Stimulated activated CD4-positive, alpha-beta T cell treated with anti-CD3 and anti-CD28 coated beads, Interleukin-2, amount 100 ng/mL, for 4 hours (primary cell): Measurements from ENCODE around the gene VAV2.
"Not testable (repeated sequence)": the region's sequence is repeated elsewhere in the genome, so short reads cannot be mapped to it uniquely, and the experiment has no call there.

Experiments used
- DNase-seq: peaks from one replicate; pipeline ENCODE4 v3.0.0-alpha.2; 2020; ENCODE audit warnings: low read depth

Gene VAV2

DNA sequence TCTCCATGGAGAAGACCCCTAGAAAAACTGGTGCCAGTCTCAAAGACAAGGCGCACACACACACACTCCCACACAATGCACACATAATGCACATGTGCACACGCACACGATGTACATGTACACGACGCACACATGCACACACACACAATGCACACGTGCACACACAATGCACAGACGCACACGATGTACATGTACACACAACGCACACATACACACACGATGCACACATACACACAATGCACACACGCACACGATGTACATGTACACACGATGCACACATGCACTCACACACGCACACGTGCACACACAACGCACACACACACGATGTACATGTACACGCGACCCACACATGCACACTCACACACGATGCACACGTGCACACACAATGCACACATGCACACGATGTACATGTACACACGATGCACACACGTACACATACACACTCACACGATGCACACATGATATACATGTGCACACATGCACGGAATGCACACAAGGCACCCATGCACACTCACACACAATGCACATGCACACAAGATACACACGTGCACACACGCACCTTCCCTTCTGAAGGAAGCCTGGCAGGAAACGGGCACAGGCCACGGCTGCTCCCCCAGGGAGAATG is 76.5 kb downstream of the VAV2 start:
- no peak for DNase-seq

DNA sequence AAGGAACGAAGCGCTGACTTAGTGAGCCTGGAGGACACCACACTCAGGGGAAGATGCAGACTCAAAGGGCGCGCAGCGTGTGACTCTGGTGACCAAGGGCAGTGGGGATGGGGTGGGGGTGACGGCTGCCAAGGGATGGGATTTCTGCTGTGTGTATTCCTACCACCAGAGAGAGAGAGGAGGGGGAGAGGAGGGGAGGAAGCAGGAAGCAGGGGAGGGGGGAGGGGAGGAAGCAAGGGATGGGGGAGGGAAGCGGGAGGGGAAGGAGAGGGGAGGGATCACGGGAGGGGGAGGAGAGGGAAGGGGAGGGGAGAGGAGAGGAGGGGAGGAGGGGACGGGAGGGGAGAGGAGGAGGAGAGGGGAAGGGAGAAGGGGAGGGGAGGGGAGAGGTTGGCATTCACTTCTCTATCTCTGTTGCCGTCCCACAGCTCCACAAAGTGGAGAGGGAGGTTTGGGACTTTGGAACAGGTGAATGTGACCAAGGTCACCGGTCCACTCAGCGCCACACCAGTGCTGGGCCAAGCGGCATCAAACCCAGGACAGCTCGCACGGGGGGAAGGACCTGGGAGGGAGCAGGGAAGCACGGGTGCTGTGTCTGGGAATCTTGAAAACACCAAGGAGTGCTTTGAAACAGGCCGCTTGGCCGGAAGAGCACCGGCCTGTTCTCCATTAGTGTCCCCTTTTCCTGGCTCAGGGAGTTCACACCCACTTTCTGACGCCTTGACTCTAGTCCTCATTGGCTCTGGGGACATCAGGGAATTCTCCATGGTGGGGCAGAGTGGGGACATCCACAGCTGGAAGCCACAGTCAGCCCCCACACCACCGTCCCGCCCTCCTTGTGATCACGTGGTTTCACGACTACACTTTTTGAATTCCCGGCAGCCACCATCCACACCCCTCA is 77.4 kb downstream of the VAV2 start:
- no peak for DNase-seq

DNA sequence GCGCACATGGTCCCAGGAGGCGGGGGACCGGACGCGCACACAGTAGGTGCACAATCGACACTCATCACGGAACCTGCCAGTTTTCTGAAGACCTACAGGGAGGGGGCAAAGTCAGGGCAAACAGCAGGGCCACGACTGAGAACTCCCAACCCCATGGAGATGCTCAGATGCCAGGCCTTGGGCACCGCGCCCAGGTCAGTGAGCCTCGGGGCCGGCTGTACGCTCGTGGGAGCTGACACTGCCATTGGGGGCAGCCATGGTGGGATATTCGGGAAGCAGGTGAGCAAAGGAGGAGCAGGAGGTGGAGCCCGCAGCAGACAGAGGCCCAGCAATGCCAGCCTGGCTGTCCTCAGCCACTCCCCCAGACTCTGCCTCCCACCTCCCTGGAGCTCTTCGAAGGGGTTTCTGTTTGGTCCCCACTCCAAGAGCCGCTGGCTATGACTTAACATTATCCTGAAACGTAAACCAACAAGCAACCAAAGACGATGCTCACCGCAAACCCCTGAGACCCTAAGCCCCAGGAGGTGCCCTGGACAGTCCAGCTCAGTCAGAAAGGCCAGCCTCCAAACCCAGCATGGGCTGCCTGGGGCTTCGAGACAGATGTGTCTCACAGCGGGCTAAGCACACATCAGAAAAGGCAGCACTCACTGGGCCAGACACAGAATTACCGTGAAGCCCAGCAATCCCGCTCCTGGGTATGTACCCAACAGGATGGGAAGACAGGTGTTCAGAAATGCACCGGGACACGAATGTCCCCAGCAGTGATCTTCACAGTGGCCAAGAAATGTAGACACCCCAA is 78.4 kb downstream of the VAV2 start:
- no peak for DNase-seq

DNA sequence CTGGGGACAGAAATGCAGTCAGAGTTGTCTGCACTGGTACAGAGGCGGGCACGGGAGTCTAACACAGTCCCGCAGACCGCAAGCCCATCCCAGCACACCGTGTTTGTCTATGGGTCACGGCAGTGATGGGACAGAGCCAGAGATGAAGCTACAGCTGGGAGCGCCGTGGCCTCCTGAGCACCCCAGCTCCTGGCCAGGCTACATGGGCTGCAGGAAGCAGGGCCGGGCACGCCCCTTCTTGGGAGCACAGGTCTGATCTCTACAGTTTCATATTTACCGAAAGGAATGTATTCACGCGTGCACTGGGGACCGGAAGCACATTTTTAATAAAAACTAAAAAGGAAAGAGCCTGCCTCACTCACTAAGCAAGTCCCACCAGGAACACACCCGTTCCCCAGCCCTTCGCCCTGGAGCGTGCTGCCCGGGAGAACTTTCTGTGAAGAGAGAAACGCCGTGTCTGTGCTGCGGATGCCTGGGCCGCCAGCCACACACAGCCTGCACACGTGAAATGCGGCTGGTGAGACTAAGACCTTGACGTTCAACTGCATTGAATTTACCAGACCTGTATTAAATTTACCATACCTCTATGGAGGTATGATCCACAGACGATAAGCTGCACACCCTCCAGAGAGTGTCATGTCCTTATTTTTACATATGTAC is 81.1 kb downstream of the VAV2 start:
- DNase-seq = no peak

DNA sequence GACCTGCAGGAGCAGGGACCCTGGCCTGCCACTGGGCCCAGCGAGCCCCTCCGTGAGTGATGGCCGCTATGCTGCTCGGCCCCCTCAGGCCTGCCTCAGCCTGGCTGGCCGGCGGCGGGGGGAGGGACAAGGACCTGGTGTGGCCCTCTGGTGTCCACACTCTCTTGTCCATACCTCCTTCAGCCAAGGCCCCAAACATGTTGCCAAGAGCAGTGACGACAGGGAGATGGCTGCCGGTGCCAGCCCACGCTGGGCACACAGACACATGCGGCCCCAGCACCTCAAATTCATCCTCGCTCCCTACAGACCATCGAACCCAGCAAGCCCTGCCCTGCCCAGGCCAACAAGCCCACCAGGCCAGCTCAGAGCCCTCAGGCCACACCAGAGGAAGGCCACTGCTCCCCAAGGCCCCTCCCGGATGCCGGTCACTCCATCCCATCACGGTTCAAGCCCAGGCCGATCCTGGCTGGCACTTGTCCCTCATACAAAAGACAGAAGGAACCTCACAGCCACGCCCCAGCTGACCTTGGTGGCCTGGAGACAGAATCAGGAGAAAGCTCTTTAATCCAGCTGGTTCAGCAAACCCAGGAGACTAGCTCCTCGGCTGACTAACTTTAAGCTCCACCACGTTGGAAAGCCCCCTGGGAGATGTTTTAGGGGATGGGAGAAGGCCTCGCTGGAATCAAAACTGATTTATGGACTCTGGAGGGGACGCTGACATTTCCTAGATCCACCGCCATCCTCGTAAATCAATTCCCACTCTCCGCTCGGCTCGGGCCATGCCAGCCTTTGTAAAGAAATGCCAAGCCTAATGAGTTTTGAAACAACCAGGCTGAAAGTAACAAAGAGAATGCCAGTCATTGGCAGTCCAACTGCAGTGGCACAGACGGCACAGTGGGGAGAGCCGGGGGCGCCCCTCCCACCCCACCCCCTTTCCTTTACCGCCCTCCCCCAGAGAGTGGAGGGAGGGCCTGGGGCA is 84.9 kb downstream of the VAV2 start:
- no peak for DNase-seq

DNA sequence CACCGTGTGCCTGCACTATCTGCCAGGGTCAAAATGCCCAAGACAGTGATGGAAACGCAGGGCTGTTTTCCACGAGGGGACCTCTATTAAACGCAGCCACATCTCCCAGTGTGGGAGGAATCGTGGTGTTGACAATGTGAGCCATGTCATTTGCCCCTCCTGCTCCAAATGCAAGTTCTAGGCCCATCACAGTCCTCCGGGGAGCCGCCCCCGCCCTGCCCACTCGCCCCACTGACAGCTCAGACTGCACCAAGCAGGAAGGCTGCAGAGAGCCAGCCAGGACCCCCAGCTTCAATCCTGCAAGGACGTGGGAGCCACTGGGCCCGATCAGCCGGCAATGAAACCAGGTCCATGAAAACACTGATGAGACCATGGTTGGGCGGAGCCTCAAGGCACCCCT is 85.9 kb downstream of the VAV2 start:
- DNase-seq = no peak

DNA sequence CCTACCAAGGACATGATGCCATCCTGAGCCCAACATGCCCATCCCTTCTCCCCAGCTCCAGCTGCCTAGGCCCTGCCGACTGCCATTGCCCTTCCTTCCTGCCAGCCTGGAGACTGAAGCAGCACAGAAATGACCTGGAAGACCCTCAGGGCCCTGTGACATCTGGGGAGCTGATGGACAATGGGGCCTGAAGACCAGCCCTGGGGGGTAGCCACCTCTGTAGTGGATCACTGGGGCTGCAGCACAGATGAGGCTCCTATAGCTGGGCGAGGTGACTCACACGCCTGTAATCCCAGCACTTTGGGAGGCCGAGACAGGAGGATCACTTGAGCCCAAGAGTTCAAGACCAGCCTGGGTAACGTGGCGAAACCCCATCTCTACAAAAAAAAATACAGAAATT is 86.6 kb downstream of the VAV2 start:
- no peak for DNase-seq

DNA sequence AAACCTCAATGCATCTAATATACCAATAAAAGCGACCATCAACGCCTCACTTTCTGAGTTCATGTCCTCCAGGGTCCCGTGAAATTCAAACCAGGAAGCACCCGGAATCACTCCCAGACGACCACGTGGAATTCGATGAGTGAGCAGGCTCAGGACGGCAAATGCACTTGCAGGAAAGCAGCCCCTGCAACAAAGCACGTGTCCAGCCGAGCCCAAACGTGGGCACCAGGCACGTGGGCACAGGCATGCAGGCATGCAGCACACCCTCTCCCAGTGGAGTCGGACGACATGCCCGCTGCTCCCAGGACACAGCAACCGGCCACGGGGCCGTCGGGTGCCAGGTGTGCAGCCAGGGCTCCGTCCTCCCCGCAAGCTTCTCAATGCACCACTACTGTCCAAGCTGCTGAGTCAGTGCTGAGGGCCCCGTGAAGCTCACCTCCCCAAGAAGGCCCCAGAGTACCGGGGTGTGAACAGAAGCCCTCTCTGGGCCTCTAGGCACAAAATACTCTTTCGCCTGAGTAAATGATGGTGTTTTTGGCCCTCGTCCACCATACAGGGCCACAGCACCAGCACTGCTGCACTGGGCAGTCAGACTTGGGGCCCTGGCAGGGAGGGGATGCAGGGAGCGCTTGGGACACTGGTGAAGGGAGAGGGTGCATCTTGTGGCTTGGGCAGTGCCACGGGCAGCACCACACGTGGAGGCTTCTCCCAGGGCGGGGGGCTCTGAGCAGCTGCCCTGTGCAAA is 87.6 kb downstream of the VAV2 start:
- no peak for DNase-seq

DNA sequence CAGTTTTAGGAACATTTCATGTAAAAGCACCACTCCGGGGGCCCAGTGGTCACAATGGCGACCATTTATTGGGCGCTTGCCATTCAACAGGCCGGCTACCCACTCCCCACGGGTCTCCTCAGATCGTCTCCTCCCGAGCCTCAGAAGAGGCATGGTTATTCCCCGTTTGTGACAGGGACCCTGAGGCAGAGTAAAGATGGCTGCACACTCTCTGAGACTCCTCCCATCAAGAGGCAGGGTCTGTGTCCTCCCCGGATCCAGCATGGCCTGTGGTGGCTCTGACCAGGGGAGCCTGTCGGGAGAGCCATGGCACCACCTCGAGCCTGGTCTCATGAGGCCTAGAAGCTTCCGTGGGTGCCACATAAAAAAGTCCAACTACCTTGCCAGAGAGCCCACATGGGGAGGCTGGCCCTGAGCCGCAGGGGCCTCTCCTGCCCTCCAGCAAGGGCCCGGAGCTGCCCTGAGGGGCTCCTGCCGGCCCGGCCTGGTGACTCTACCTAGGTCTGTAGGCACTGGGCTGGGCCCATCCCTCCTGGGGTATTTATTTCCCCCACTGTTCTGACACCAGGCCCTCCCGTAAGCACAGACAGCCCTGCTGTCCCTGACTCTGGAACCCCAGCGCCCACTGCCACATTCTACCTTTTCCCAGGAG is 90.8 kb downstream of the VAV2 start:
- DNase-seq = no peak

DNA sequence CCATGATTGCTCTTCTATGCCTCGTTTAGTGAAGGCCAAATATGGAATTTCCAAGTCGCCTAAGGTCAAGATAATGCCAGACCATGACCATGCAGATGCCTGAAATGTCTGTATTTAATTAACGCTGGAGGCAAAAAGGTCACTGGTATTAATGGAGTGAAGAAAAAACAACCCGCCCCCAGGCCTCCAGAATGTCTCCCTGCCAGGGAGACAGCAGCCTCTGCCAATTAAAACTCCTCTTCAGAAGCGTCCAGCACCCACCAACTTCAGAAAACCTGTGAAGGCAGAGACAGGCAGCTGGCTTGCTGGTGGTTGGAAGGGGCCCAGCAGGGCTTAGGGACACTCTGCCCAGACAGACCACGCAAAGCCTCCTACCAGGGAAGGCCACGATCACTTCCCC is 94.4 kb downstream of the VAV2 start:
- no peak for DNase-seq

DNA sequence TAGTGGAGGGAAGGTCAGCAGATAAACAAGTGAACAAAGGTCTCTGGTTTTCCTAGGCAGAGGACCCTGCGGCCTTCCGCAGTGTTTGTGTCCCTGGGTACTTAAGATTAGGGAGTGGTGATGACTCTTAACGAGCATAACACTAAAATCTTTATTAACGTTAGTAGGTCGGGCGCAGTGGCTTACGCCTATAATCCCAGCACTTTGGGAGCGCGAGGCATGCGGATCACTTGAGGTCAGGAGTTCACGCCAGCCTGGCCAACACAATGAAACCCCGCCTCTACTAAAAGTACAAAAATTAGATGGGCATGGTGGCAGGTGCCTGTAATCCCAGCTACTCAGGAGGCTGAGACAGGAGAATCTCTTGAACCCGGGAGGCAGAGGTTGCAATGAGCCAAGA is 96.1 kb downstream of the VAV2 start:
- DNase-seq = not testable (repeated sequence)

DNA sequence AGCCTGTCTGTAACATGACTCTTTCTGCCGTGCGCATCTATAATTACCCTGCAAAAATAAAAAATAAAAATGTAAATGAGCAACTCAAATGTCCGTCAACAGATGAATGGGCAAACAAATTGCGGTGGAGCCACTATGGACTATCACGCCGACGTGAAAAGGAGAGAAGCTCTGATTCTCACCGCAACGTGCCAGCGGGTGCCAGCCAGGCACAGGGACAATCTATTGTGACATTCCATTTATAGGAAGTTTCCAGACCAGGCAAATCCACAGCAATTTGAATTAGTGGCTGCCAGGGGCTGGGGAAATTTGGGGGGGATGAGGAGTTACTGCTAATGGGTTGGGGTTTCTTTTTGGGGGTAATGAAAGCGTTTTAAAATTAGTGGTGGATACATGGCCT is 96.8 kb downstream of the VAV2 start:
- DNase-seq = no peak

DNA sequence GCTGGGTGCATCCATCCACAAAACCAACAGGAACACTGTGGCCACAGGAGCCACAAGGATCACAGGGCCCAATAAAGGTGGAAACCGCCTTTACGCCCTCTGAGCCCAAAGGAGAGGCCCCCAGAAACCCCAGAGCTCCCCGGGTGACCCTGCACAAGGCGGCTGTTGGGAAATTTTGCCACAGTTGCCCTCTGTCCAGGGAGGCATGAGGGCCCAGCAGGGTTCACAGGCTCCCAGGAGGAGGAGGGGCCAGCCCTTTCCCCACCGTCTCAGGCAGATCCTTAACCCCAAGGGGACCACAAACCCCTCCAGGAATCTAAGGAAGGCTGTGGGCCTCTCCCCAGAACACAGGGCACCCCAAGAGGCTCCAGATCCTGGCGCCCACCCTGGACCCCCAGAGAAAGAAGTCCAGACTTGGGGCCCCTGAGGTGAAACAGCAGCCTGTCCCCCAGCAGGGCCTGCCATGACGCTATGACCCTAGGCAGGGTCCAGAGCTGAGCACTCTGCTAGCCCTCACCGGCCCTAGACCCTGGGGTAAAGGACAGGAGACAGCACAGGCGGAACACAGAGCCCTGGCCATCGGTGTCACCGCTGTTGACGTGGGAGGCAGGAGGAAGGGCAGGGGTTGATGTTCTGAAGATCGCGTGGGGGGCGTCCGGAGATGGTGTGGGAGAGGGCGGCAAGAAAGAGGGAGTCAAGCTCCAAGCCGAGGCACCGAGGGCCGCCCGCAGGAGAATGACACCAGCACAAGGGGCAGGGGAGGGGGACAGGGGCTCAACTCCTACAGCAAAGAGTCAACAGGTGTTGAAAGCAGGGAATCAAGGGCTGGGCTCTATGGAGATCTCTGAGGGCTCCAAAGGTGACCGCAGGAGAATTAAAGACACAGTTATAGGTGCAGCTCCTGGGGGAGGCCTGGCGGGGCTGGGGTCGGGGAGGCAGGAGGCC is 97.5 kb downstream of the VAV2 start:
- no peak for DNase-seq

DNA sequence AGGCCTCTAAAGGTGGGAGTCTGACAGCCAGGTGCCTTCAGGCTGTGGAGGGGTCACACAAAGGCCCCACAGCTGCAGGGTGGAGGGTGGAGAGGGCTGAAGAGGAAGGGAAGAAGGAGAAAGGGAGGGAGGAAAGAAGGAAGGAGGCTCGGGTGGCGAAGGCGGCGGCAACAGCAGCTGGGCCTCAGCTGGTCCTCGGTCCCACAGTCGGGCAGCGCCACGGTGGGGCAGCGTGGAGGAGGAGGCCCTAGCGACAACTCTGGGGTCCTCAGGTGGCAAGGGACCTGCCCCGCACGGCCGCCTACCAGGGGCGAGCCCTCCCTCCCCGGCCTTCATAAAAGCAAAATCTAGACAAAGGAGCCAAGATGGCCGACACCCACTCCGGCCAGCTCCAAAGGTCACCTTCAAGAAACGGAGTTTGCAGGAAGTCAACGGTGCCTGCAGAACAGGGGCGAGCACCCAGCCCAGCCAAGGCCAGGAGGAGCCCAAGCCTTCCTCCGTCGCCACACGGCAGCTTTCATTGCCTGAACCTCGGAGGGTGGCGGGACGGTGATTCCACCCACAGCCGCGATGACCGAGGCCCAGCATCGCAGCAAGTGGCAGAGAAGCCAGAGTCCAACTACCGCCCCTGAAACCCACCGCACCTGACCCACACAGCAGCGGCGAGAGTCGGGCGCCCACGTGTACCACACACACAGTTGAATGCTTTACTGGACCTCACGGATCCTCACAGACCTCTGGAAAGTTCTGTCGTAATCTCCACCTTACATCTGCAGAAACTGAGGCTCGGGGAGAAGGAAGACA is 98.7 kb downstream of the VAV2 start:
- DNase-seq = no peak

DNA sequence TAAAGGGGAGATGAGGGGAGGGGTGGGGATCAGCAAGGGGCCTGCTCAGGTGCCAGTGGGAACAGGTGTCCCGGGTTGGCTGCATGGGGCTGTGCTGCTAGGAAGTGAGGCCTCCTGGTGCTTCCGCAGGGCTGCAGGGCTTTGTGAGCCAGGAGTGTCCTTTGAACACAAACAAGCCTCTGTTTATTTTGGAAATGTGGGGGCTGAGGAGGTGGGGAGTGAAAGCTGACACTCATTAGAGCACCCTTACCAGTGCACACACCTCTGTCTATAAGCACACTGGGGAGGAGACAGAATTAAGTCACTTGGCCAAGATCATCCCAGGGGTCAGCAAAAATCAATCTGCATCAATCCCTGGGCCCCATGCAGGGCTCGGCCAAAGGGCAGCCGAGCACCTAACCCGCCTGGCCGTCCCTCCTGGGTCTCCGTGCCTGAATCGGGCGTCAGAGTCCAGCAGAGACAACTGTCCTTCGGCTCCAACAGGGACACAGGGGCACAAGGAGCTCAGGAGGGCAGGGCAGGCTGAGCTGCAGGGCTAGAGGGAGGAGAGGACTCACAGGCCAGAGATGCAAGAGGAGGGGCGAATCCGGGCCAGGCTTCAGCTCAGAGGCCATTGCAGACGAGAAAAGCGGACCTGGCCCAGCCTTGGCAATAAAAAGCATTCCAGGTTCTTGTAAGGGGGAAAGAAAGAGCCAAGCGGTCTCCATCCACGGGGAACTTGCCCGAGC is 99.8 kb downstream of the VAV2 start:
- DNase-seq = no peak

DNA sequence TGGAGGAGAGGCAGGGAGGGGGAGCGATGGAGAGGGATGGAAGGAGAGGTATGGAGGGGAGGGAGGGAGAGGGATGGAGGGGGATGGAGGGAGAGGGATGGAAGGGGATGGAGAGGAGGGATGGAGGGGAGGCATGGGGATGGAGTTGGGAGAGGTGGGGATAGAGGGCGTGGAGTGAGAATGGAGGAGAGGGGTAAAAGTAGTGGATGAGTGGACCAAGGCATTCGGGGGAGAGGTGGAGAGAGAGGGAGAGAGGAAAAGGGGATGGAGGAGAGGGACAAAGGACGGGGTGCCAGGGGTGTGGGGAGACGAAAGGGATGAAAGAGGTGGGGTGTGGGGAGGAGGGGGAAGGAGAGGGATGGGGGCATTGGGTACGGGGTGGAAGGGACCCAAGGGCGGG is 100.4 kb downstream of the VAV2 start:
- DNase-seq = no peak

DNA sequence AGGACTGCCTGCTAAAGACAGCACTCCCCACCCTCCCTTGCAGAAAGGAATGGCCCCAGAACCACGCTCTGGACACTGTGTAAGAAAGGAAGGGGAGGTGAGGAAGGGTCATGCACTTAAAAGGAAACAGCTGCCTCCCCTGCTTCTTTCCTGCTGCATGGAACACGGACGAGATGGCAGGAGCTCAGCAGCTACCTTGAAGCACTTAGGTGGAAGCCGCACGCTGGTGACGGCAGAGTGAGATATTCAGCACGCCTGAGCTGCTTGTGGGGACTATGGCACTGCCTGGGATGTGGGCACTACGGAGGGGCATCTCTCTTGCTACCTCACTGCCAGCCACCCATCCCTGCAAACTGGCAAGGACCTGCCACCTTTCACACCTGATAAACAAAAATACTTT is 101.5 kb downstream of the VAV2 start:
- DNase-seq = no peak
